RPMI8226 (cell line): Measurements from ENCODE around the gene RAP1GDS1.

Experiments used
- DNase-seq: peaks from one replicate; pipeline ENCODE4 v3.0.0-alpha.2; 2015

Gene RAP1GDS1, protein sequence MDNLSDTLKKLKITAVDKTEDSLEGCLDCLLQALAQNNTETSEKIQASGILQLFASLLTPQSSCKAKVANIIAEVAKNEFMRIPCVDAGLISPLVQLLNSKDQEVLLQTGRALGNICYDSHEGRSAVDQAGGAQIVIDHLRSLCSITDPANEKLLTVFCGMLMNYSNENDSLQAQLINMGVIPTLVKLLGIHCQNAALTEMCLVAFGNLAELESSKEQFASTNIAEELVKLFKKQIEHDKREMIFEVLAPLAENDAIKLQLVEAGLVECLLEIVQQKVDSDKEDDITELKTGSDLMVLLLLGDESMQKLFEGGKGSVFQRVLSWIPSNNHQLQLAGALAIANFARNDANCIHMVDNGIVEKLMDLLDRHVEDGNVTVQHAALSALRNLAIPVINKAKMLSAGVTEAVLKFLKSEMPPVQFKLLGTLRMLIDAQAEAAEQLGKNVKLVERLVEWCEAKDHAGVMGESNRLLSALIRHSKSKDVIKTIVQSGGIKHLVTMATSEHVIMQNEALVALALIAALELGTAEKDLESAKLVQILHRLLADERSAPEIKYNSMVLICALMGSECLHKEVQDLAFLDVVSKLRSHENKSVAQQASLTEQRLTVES

DNA sequence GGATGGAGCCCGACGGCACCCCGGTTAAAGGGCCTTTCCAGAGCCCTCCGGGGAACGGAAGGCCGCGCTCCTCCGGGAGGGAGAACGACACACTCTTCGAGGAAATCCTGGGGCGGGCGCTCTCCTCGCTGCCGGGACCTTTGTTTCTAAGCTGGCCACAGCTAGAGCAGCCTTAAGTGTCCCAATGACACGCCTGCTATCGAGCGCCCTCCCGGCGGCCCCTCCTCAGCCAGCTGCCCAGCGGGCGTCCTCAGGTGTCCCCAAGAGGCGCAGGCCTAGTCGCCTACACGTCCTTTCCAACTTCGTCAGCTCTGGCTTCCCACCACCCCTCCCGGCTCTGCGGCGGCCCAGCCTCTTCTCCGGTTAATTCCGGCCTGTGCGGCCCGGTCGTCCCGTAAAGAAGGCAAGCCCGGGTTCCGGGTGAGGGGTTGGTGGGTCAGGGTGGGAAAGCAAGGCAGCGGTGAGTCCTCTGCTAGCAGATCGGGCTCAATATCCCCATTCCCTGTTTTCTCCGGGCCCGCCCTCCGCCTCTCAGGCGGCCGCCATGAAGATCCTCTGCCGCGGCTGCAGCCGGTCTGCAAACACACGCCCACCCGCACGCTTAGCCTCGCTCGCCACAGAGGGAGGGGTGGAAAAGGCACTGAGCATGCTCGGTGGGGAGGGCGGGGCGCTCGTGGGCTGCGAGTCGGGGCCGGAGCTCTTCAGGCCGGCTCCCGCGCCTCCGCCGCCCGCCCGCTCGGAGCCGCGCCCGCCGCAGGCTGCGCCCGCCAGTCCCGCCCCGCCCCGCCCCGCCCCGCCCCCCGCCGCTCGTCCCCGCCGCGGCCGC lies at the start of gene RAP1GDS1:
Gene RAP1GDS1 (plus strand): TSS at position 806 of the 826 bp plus-strand sequence. CDS start 182 bp downstream, outside the sequence.
- DNase-seq, result peak; percentile 90

DNA sequence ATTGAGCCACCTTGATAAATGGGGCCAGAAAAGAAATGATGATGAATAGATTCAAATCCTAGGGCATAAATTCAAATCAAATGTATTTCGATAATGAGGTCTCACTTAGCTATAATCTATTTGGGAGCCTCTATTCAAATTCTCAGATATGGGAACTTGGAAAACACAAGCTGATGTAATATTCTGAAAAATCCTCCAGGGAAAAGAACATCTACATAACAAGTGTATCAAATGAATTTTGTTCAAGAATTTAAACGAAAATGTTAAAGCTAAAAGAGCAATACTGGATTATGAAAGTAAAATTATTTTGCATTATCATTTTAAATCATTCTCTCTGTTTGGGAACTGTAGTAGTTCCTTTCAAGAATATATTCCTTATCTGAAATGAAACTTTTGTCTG lies 38.9 kb upstream of the RAP1GDS1 start:
- no peak for DNase-seq

DNA sequence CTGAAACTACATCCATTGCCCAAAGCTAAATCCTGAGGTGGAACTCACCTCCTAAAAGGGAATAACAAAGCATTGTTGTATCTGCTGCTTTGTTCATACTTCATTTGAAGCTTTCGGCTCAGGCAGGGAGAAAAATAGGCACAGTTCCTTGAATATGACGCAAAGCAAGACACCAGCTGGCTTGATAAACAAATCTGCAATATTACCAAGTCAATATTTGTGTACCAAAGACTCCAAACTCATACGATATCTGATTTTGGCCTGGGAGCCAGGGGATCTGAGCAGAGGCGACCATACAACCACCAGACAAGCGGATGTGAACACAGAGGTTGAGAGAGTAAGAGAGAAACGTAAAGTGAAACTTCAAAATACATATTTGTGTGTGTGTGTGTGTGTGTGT lies 34.8 kb upstream of the RAP1GDS1 start:
- no peak for DNase-seq

DNA sequence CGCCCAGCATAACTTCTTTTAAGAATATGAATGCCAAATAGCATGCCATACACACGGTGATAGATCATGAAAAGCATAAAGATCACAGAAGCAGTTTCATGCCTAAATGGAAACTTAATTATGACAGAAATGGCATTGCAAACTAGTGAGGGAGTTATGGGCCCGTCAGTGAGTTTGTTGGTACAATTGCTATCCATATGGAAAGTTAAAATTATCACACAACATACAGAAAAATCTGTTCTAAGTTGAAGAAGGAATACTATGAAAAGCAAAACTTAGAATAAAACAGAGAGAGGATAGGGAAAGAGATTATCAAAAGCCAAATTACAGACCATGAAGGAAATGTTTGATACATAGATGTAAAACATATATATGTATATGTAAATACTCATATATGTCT lies 30.2 kb upstream of the RAP1GDS1 start:
- DNase-seq, result no peak

- no peak for DNase-seq
These were observed 29.0 kb upstream of the RAP1GDS1 start for GRCh38 chr4:98232202-98232601.

- no peak for DNase-seq
These were observed 24.0 kb upstream of the RAP1GDS1 start for GRCh38 chr4:98237204-98237603.

DNA sequence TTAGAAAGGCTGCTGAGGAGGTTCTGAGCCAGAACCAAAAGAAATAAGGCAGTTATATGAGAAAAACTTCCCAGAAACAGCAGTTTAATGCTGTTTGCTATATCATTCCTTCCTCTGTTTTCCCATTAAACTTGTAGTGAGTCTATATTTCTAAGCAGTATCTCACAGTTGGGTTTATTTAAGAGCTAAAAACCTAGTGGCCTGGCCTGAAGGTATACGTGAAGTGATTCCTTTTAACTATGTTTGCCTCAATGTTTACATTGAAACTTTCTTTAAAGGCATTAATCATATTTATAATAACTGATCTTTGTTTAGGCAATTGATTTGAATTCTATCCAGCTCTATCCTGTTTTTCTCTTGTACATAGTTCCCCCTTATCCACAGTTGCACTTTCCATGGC lies 19.1 kb upstream of the RAP1GDS1 start:
- DNase-seq, result no peak

DNA sequence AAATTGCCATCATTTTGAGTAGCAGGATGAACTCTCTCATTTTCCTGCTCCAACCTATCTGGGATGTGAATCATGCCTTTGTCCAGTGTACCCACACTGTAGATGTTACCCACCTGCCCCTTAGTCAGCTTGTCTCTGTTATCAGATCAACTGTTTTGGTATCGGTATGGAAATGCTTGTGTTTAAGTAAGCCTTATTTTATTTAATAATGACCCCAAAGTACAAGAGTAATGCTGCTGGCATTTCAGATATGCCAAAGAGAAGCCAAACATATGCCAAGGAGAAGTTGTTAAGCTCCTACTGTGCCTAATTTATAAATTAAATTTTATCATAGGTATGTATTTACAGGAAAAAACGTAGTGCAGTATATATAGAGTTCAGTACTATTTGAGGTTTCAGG lies 18.6 kb upstream of the RAP1GDS1 start:
- DNase-seq, result no peak

DNA sequence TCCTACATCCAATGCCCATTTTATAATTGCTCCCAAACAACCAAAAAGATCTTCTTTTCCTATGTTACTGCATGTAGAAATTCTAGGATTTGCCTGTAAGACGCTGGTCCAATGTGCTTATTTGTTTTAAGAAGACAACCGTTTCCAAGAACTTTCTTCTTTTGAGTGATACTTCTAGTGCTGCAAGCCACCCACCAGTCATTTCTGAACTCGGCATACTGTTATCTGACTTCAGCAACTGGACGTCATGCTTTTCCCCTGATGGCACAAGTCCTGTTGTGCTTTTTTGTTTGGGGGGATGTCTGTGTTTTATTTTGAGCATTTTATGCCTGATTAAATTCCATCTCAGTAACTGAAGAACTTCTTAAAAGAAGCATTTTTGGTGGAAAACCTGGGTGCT lies 16.0 kb upstream of the RAP1GDS1 start:
- no peak for DNase-seq

- DNase-seq, result no peak
These were observed 12.2 kb upstream of the RAP1GDS1 start for GRCh38 chr4:98248934-98249333.

- no peak for DNase-seq
These were observed 11.4 kb upstream of the RAP1GDS1 start for GRCh38 chr4:98249831-98250230.

GRCh38 chr4:98253499-98253898 lies 7.7 kb upstream of the RAP1GDS1 start:
- DNase-seq, result no peak

GRCh38 chr4:98260047-98260578 lies 1.1 kb upstream of the RAP1GDS1 start:
- DNase-seq, result peak; percentile 30

- DNase-seq, result peak; percentile 23
These were observed 464 bp downstream of the RAP1GDS1 start for GRCh38 chr4:98261405-98262291.

DNA sequence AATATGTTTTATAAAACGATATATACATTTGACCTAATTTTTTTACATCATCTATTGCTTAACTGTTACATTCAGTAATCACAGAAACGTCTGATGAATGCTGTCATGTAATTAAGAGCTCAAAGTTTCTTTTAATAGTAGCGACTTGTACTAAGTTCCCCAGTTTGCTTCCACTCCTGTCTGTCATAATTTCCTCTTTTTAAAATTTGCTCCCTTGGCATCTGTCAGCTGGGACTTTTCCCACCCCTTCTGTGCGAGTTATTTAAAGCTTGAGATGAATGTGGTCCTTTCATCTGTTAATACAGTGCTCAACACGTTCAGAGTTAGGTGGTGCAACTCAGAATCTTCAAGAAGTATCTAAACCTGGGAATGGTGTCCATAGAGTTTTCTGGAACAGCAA lies 1.2 kb downstream of the RAP1GDS1 start:
- no peak for DNase-seq

GRCh38 chr4:98267498-98267897 lies 6.3 kb downstream of the RAP1GDS1 start:
- DNase-seq, result no peak

DNA sequence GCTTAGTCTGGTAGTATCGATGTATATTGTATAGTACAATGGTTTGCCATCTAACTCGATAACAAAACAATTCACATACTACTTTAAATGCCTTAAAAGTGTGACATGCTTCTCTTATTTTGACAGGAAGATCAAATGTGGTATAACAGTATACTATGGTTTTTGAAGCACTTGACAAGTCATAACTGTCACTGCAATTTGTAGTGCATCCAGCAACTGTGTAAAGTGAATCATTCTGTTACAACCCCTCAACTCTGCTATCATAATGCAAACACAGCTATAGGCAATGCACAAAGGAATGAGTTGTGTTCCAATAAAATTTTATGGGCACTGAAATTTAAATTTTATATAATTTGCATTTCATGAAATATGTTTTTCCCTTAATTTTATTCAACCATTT lies 14.0 kb downstream of the RAP1GDS1 start:
- no peak for DNase-seq

DNA sequence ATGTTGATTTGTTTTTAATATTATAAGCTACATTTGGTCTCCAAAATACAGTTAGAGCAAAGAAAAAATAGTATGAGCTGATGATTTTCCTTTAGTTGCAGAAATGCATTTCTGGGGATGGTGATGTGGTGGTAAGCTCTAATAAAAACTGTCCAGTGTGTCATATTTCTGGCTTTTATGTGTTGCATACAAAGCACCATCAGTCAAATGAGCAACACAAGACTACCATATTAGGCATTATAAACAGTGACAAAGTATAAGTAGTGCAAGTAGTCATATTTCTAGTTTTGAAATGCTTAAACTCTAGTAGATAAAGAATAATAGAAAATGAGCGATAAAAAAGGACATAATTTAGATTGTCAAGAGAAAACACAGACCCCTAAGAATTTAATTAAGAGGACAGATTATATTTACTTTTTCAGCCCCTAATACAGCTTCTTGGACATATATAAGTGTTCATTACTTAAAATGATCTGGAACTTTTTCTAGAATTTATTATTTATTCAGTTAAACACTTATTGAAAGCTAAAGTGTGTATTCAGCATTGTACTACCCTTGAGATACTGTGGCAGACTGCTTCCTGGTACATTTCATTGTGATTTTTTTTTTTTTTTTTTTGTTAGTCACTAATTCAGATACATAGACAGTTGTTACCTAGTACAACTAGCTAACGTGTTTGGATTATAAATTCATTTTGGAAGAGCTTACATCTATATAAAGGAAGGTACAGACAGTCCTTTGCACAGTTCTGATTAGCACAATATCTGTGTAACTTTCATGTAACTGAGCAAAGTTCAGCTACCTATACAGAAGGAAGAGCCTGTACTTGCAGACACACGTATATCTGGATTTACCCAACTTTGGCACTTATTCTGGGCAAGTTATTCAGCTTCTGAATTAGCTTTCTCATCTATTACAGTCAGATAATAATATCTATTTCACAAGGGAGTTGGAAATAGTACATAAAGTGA lies 22.3 kb downstream of the RAP1GDS1 start:
- no peak for DNase-seq

DNA sequence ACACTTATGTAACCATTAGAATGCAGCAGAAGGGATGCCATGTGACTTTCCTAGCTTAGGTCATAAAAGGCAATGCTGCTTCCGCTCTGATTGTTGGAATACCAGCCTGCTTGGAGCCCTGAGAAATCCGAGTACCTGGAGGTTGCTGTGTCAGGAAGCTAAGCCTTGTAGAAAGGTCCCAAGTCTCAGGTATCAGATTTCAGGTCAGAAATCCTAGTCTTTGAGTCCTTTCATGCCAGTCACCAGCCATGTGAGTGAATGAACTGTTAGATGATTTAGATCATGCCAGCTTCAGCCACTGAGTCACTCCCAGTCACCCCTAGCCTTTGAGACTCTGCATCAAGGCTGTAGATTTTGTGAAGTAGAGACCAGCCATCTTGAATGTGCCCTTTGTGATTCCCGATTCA lies 23.5 kb downstream of the RAP1GDS1 start:
- DNase-seq, result no peak

GRCh38 chr4:98285676-98286075 lies 24.5 kb downstream of the RAP1GDS1 start:
- no peak for DNase-seq

DNA sequence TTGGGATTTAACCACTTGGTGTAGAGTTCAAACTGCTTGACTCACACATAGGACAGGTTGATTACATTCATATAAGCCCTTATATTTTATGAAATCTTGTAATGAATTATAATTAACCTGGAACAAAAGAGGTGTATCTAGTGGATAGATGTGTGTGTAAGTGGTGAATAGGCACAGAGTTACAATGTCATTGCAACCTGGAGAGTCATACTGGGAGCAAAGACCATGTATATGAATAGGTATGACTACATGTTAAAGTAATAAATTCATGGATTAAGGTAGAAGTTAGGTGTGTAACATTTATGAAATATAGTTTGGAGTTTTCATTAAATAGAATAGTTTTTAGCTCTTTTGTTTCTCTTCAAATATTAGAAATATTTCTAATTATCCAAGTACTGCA lies 26.1 kb downstream of the RAP1GDS1 start:
- DNase-seq, result no peak
